ENCODE measurements around the gene KRTAP12-1. TPM values are rescaled to one million over a fixed set of nuclear protein-coding genes. Genes with fewer than 3 reads are reported as not detected.
"Not testable (repeated sequence)": the region's sequence is repeated elsewhere in the genome, so short reads cannot be mapped to it uniquely, and the experiment has no call there.

The KRTAP12-1 gene
- total RNA-seq, 2 experiments from 2014 or later: not detected

DNA sequence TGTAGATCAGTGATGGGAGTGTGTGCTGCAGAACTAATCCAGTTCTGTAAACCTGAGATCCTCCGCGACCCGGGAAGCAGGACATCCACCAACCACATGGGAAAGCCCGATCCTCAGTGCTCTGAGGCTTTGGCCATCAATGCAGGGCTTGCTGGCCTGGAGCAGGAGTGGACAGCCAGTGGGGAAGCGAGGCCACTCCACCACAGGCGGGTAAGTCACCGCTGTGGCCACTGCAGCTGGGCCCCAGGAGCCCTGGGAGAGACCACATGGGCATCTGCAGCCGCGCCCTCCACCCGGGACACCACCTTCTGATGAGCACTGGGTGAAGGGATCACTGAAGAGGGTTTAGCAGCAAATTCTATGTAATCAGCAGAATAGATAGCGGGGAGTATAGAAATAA, 811 bp downstream of the KRTAP12-1 start:
- intact Hi-C loops (cut with DNase I, micrococcal nuclease): no loop called here
- DNase-seq: no peak
- Mint-ChIP-seq H3K36me3 (ENCODE audit: low read depth) (no peaks in the 10 kb centered on the region), H3K4me1 (peaks cover 3% of the 10 kb centered on the region), H3K9me3 (ENCODE audit: low read depth) (no peaks in the 10 kb centered on the region), H3K4me3 (no peak overlapping the region), H3K27ac (no peak overlapping the region), H3K27me3 (peaks cover 4% of the 10 kb centered on the region)
- ATAC-seq: no peak
- CTCF ChIA-PET: no interaction called here
- POLR2A ChIA-PET: no interaction called here

DNA sequence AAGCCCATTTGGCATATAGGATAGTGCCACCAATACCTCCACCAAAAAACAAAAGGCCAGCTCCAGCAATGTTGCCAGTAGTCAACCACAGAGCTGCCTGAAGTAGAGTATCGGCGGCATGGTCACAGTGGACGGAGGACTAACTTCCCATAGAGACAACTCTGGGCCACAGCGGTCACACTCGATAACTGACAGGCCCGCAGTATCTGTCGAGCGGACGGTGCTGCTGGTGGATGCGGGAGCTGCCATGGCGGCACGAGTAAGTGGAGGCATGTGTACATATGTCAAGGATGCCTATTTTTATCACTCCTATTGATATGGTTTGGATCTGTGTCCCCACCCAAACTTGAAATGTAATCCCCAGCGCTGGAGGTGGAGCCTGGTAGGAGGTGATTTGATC, 4.1 kb downstream of the KRTAP12-1 start:
- ChIA-PET POLR2A (no interaction called here), CTCF (interaction anchor here (0.6 kb wide), 1 partner anchor 9 kb away, joined by 3 read pairs; no protein-coding TSS in a partner anchor)
- Mint-ChIP-seq H3K4me1 (no peaks in the 10 kb centered on the region), H3K9me3 (ENCODE audit: low read depth) (peaks cover 11% of the 10 kb centered on the region), H3K4me3 (no peak overlapping the region), H3K27me3 (no peaks in the 10 kb centered on the region), H3K36me3 (ENCODE audit: low read depth) (no peaks in the 10 kb centered on the region), H3K27ac (no peak overlapping the region)
- no peak for DNase-seq
- intact Hi-C loops (cut with DNase I, micrococcal nuclease): no loop called here
- no peak for ATAC-seq

DNA sequence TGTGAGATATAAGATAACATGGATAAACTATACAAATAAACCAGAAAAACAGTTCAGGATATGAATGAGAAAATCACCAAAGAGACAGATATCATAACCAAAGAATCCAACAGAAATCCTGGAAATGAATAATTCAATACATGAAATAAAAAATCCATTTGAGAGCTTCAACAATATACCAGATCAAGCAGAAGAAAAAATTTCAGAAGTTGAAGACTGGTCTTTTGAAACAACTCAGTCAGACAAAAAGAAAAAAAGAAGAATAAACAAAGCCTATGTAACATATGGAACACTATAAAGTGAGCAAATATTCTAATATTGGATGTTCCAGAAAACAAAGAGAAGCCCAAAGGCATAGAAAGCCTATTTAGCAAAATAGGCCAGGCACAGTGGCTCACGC, 10.1 kb downstream of the KRTAP12-1 start:
- ChIA-PET CTCF (no interaction called here), POLR2A (no interaction called here)
- intact Hi-C loops (cut with DNase I, micrococcal nuclease): no loop called here
- no peak overlapping the region for H3K4me3 Mint-ChIP-seq
- peaks cover 15% of the 10 kb centered on the region for H3K9me3 Mint-ChIP-seq (ENCODE audit: low read depth)
- no peaks in the 10 kb centered on the region for H3K4me1 Mint-ChIP-seq
- H3K36me3 Mint-ChIP-seq (ENCODE audit: low read depth): no peaks in the 10 kb centered on the region
- H3K27ac Mint-ChIP-seq: no peak overlapping the region
- no peak for DNase-seq
- peaks cover 5% of the 10 kb centered on the region for H3K27me3 Mint-ChIP-seq
- ATAC-seq: no peak

DNA sequence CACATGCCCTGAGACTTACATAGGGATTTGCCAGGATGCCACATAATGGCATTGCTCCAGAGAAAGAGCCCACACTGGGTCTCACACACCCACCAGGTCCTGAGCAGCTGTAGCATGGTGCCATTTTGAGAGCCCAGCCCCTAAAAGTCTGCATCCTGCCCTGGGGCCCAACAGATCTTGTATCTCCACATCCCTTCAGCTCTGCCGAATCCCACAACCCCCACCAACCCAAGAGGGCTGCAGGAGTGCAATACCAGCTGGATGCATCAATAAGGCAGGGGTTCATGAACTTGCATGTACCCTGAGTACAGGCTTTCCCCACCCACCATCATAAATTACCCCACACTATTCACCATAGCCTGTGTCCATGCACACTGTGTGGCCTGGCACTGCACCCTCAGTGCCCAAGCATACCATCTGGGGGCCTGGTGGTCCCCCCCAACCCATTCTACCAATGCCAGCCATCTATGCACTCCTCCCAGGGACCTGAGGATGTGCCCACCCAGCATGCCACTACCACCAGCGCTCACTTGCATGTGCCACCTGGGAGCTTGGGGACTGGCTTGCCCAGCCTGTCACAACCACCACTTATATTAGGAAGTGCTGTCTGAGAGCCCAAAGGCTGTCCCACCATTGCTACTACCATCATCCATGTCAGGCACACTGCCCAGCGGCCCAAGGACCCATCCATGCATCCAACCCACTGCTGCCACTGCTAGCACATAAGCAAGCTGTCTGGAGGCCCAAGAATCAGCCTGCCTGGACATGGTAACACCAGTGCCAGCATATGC, 11.1 kb downstream of the KRTAP12-1 start:
- POLR2A ChIA-PET: no interaction called here
- intact Hi-C loops (cut with DNase I, micrococcal nuclease): no loop called here

DNA sequence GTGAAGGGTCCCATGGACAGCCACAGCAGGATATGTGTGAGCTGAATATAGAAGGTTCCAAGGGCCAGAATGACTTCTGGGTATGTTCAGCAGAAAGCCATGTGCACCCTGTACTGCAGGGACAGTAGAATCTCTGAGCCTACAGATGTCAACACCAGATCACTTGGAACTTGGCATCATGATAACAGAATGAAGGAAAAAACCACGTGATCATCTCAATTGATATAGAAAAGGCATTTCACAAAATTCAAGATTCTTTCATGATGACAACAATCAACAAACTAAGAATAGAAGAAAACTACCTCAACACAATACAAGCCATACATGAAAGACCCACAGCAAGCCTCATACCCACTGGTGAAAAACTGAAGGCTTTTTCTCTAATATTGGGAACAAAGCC, 14.4 kb downstream of the KRTAP12-1 start:
- peaks cover 5% of the 10 kb centered on the region for H3K27me3 Mint-ChIP-seq
- no peaks in the 10 kb centered on the region for H3K4me1 Mint-ChIP-seq
- POLR2A ChIA-PET: no interaction called here
- intact Hi-C loops (cut with DNase I, micrococcal nuclease): no loop called here
- H3K36me3 Mint-ChIP-seq (ENCODE audit: low read depth): no peaks in the 10 kb centered on the region
- CTCF ChIA-PET: no interaction called here
- no peak overlapping the region for H3K27ac Mint-ChIP-seq
- no peak overlapping the region for H3K4me3 Mint-ChIP-seq
- no peak for DNase-seq
- no peak for ATAC-seq
- H3K9me3 Mint-ChIP-seq (ENCODE audit: low read depth): peaks cover 8% of the 10 kb centered on the region

More for the DNA sequence above, 11.1 kb downstream of the KRTAP12-1 start:
- DNase-seq (no peak), ATAC-seq (no peak)
- Mint-ChIP-seq H3K9me3 (ENCODE audit: low read depth) (peaks cover 14% of the 10 kb centered on the region), H3K27me3 (peaks cover 5% of the 10 kb centered on the region), H3K36me3 (ENCODE audit: low read depth) (no peaks in the 10 kb centered on the region), H3K4me1 (no peaks in the 10 kb centered on the region), H3K4me3 (no peak overlapping the region), H3K27ac (no peak overlapping the region)
- CTCF ChIA-PET: no interaction called here

DNA sequence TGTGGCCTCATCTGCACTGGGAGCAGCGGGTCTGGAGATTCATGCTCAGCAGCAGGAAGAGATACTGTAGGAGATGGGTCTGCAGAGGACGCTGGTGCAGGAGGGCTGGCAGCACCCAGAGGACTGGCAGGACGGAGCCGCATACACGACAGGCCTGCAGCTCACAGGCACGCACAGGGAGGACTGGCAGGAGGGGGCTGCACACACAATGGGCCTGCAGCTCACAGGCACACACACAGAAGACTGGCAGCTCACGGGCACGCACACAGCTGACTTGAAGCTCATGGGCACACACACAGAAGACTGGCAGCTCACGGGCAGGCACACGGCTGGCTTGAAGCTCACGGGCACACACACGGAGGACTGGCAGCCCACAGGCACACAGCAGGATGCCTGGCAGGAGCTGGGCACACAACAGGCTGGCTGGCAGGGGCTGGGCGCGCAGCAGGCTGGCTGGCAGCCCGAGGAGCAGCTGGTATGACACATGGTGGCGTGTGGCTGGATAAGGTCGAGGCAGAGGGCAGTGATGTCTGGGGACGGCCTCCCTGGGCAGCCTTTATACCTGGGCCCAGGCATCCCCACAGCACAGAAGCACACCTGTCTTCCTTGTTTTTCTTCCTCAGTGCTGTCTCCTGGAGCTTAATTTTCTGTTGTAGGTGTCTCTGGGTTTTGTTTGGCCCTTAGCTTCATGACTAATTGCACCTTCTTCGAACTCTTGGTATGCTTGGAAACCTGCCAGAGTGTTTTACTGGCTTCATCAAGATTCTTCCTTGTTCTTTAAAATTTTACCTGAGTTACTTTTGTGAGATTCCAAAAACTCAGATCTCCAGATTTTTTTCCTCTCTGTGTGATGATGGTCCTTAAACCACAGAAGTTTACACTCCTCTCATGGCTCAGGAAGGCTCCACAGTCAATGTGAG, 15.3 kb downstream of the KRTAP12-1 start, which contains the start of gene KRTAP12-2:
KRTAP12-2 (minus strand) TSS at position 527 of the 920 bp plus-strand sequence; CDS start at position 486, 41 bp downstream.
- ChIA-PET POLR2A (no interaction called here), CTCF (interaction anchor here (0.6 kb wide), 1 partner anchor 128 kb away, joined by 3 read pairs; no protein-coding TSS in a partner anchor)
- H3K9me3 Mint-ChIP-seq (ENCODE audit: low read depth): peaks cover 12% of the 10 kb centered on the region
- ATAC-seq (no peak), DNase-seq (no peak)
- intact Hi-C loops (cut with DNase I, micrococcal nuclease): no loop called here
- no peak within 1 kb of the TSS for H3K27ac Mint-ChIP-seq
- H3K36me3 Mint-ChIP-seq (ENCODE audit: low read depth): no peaks in the 10 kb centered on the region
- H3K27me3 Mint-ChIP-seq: peaks cover 5% of the 10 kb centered on the region
- H3K4me1 Mint-ChIP-seq: no peaks in the 10 kb centered on the region
- H3K4me3 Mint-ChIP-seq: no peak within 1 kb of the TSS

DNA sequence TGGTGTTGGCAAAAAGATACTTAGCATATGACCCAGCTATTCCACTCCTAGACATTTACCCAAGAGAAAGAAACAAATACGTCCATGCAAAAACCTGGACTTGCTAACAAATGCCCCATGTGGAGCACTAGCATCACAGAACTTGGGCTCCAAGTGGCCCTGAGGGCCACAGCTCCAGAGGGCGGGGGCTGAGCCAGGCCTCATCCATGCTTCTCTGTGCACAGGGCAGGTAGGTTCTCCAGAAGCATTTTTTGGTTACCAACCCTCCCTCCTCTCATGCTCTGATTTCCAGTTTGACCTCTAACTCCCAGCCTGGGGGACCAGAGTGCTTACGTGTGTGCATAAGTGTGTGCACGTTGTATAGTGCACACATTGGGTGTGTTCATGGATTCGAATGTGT, 17.3 kb downstream of the KRTAP12-1 start:
- intact Hi-C loops (cut with DNase I, micrococcal nuclease): no loop called here
- Mint-ChIP-seq H3K36me3 (ENCODE audit: low read depth) (no peaks in the 10 kb centered on the region), H3K27me3 (peaks cover 5% of the 10 kb centered on the region), H3K4me1 (no peaks in the 10 kb centered on the region), H3K27ac (no peak overlapping the region), H3K4me3 (no peak overlapping the region), H3K9me3 (ENCODE audit: low read depth) (peaks cover 16% of the 10 kb centered on the region)
- ChIA-PET POLR2A (interaction anchor here (0.6 kb wide), 1 partner anchor 267 kb away, joined by 3 read pairs; no protein-coding TSS in a partner anchor), CTCF (interaction anchor here (0.7 to 1.3 kb wide), 2 partner anchors 16 to 129 kb away, joined by 4 to 5 read pairs; no protein-coding TSS in a partner anchor)
- DNase-seq: no peak
- ATAC-seq: no peak

DNA sequence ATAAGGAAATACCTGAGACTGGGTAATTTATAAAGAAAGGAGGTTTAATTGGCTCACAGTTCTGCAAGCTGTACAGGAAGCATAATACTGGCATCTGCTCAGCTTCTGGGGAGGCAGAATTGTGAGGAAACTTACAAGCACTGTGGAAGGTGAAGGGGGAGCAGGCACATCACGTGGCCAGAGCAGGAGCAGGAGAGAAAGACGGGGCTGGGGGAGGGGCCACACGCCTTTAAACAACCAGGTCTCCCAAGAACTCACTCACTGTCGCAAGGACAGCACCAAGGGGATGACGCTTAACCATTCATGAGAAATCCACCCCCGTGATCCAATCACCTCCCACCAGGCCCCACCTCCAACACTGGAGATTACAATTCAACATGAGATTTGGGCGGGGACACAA, 20.4 kb downstream of the KRTAP12-1 start:
- POLR2A ChIA-PET; H3K27ac Mint-ChIP-seq; DNase-seq; ATAC-seq; H3K27me3 Mint-ChIP-seq; H3K4me3 Mint-ChIP-seq; CTCF ChIA-PET; intact Hi-C loops (cut with DNase I, micrococcal nuclease): not testable (repeated sequence)
- Mint-ChIP-seq H3K36me3 (ENCODE audit: low read depth) (peaks cover 15% of the 10 kb centered on the region), H3K9me3 (ENCODE audit: low read depth) (peaks cover 28% of the 10 kb centered on the region), H3K4me1 (peaks cover 30% of the 10 kb centered on the region)

DNA sequence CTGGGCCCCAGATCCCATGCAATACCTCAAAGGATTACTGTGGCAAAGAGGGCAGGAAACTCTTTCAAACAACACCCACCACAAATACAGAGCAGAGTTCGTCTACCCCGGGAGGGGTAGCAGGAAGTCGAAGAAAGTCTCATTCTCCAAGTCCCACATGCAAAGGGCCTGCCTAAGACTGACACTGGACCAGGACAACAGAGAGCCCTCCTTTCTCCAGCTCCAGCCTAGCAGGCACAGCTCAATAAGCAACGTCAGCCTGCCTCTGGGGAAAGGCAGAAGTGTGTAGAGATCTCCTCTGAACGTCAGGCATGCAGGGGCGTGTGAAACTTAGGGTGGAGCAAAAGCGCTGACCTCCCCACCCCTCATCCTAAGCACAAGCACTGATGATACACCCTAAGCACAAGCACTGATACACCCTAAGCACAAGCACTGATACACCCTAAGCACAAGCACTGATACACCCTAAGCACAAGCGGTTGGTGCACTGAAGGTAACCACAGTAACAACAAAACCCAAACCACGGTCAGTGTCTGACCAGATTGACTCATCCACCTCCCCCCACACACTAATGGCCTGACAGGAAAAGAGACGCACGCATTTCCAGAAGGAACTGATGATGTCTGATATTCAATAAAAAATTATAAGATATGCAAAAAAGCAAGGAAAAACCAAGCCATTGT, 22.9 kb downstream of the KRTAP12-1 start:
- Mint-ChIP-seq H3K27ac (peak overlapping the region; percentile 88), H3K27me3 (no peaks in the 10 kb centered on the region), H3K4me1 (peaks cover 39% of the 10 kb centered on the region), H3K9me3 (ENCODE audit: low read depth) (peaks cover 34% of the 10 kb centered on the region), H3K4me3 (no peak overlapping the region), H3K36me3 (ENCODE audit: low read depth) (peaks cover 17% of the 10 kb centered on the region)
- ChIA-PET CTCF (interaction anchor here (0.6 kb wide), 1 partner anchor 469 kb away, joined by 3 read pairs; no protein-coding TSS in a partner anchor), POLR2A (interaction anchor here (0.6 kb wide), 1 partner anchor 123 kb away, joined by 3 read pairs; no protein-coding TSS in a partner anchor)
- peak; percentile 33 for ATAC-seq
- DNase-seq: no peak
- intact Hi-C loops (cut with DNase I, micrococcal nuclease): no loop called here

DNA sequence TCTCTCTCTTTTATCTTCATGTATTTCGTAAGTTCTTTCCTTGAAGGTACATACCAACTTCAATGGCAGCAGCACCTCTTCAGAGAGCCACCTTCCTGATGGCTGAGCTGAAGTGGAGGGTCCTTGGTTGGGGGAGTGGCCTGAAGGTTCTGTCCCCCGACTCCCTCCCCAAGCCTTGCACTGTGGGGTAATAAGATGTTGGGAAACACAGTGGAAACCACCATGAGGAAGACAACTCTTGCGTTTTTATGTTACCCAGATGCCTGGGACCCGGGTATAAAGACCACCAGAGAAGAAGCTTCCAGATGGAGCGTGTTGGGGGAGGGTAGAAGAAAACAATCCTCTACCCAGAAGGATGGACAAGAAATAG, 23.4 kb downstream of the KRTAP12-1 start:
- Mint-ChIP-seq H3K4me1 (peaks cover 45% of the 10 kb centered on the region), H3K36me3 (ENCODE audit: low read depth) (peaks cover 17% of the 10 kb centered on the region)
- CTCF ChIA-PET: interaction anchor here (0.6 kb wide), 1 partner anchor 470 kb away, joined by 3 read pairs; no protein-coding TSS in a partner anchor

More for the DNA sequence above, 23.4 kb downstream of the KRTAP12-1 start:
- H3K27ac Mint-ChIP-seq: peak overlapping the region; percentile 88
- no peak overlapping the region for H3K4me3 Mint-ChIP-seq
- DNase-seq (no peak), ATAC-seq (no peak)
- H3K9me3 Mint-ChIP-seq (ENCODE audit: low read depth): peaks cover 31% of the 10 kb centered on the region
- intact Hi-C loops (cut with DNase I, micrococcal nuclease): no loop called here
- no peaks in the 10 kb centered on the region for H3K27me3 Mint-ChIP-seq
- POLR2A ChIA-PET: interaction anchor here (0.6 kb wide), 1 partner anchor 123 kb away, joined by 3 read pairs; no protein-coding TSS in a partner anchor

Data from activated CD4-positive, alpha-beta T cell treated with anti-CD3 and anti-CD28 coated beads for 36 hours (primary cell).